Measurements from ENCODE around the gene RPS4Y2. TPM values are rescaled to one million over a fixed set of nuclear protein-coding genes. Genes with fewer than 3 reads are reported as not detected.

The RPS4Y2 gene
- total and polyA plus RNA-seq, 9 of the 15 experiments (the other 6 are each of a cell fraction or from before 2014, with no cell fraction given): not detected

GRCh38 chrY:20765117-20765516, 9.2 kb downstream of the RPS4Y2 start (continued):
- no peak for TF ChIP-seq DEAF1 (CRISPR knock-in tag; IDR thresholded peaks at IDR 0.05)
- no peak for TF ChIP-seq NR1H2 (CRISPR knock-in tag; IDR thresholded peaks at IDR 0.05)
- TF ChIP-seq THRA (IDR thresholded peaks at IDR 0.05): no peak

GRCh38 chrY:20770755-20771154, 14.8 kb downstream of the RPS4Y2 start:
- Histone ChIP-seq H3K9me3 (replicated peaks; ENCODE audit: control insufficient read depth, insufficient read depth, low read depth, low read length) (no peaks in the 10 kb centered on the region), H4K20me1 (replicated peaks; ENCODE audit: control insufficient read depth, insufficient read depth, low read length) (no peaks in the 10 kb centered on the region), H3K4me2 (ENCODE audit: insufficient read depth, low read length) (no peak overlapping the region), H3K9me1 (ENCODE audit: control insufficient read depth, insufficient read depth, low read length) (no peaks in the 10 kb centered on the region), H3K79me2 (ENCODE audit: control insufficient read depth, insufficient read depth, low read length) (no peaks in the 10 kb centered on the region), H3K9ac (ENCODE audit: insufficient read depth in 1 of 2, low read depth in 2 of 2, low read length in 2 of 2) (no peak overlapping the region), H3K27ac (ENCODE audit: extremely low read depth, low read depth, low read length) (no peak overlapping the region), H2AFZ (ENCODE audit: low read depth, low read length) (no peak overlapping the region), H3K4me3 (no peak overlapping the region), H3K36me3 (ENCODE audit: control insufficient read depth, insufficient read depth, low read length) (no peaks in the 10 kb centered on the region), H3K4me1 (replicated peaks in 1 of 2; ENCODE audit: control insufficient read depth in 2 of 2, insufficient read depth in 2 of 2, low read length in 2 of 2) (no peaks in the 10 kb centered on the region), H3K27me3 (ENCODE audit: control insufficient read depth in 2 of 2, insufficient read depth in 2 of 2, low read length in 2 of 2) (no peaks in the 10 kb centered on the region)
- FAIRE-seq (no peak), ATAC-seq (no peak), DNase-seq (ENCODE audit: extremely low read depth in 1 of 4, low spot score in 3 of 4) (no peak)
- intact Hi-C loops (cut with micrococcal nuclease): no loop called here
- BruUV-seq (replicated peaks): no TSS peak
- ChIA-PET CTCF (ENCODE audit: low intra/inter-chr PET ratio) (no interaction called here), POLR2A (no interaction called here)
- no CpG with 5 or more reads among the region's 3 CpGs for WGBS (ENCODE audit: insufficient coverage, low coverage, missing lambda C conversion rate)
- in situ Hi-C loops (cut with MboI): no loop called here
- TF ChIP-seq REST (IDR thresholded peaks at IDR 0.05; ENCODE audit: borderline replicate concordance): no peak
- TF ChIP-seq REST (CRISPR knock-in tag; IDR thresholded peaks at IDR 0.05; ENCODE audit: low read depth): no peak
- TF ChIP-seq HEY1 (CRISPR knock-in tag; IDR thresholded peaks at IDR 0.05; ENCODE audit: borderline replicate concordance): no peak
- TF ChIP-seq ZBTB7A (IDR thresholded peaks at IDR 0.05; ENCODE audit: borderline replicate concordance, control insufficient read depth, low read depth, low read length): no peak
- no peak for TF ChIP-seq ZBTB2 (IDR thresholded peaks at IDR 0.05)
- no peak for TF ChIP-seq ZNF696 (CRISPR knock-in tag; conservative IDR thresholded peaks at IDR 0.05)
